Ovary (tissue), 3 donors: ENCODE results near the gene NCKIPSD.

ENCODE experiments used
- EP300 ChIP-seq: sonication (generic); formaldehyde crosslinking; IDR thresholded peaks from one replicate; pipeline ENCODE4 v1.6.1; 2017; ENCODE audit warnings: antibody characterized with exemption
- POLR2A ChIP-seq: fragments of 450-650 bp; IDR thresholded peaks from one replicate; pipeline ENCODE4 v1.6.1; 2017; ENCODE audit warnings: antibody characterized with exemption, mild to moderate bottlenecking, moderate library complexity
- TF ChIP-seq, protein P1 (sequence below), 3 donors: fragments of 450-650 bp in 2 of 3; fragments of 200-600 bp in 1 of 3; IDR thresholded peaks; one replicate each; pipeline versions ENCODE4 v1.5.1 to v1.8.0; 2016 to 2022; ENCODE audit warnings: antibody characterized with exemption in 3 of 3, mild to moderate bottlenecking in 1 of 3
- donor health status: DM: no; HTN: no; CAD: no.

DNA sequence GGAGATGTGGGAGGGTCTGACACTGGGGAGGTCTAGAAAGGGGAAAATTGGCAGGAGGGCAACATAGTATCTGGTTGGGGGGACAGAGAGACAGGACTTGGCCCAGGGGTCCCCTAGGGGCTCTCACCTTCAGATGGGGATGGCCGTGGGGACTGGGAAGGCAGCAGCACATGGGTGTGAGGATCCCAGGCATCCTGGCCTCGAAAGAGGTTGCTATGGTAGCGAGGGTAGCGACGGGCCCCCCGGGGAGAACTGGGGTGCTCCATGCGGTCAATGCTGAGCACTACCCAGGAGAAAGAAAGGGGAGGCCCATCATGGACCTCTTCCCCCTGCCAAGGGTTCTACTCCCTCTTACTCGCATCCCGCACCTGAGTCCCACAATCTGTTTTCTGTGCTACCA, 38.0 kb downstream of the NCKIPSD start:
- TF ChIP-seq, protein P1, sequence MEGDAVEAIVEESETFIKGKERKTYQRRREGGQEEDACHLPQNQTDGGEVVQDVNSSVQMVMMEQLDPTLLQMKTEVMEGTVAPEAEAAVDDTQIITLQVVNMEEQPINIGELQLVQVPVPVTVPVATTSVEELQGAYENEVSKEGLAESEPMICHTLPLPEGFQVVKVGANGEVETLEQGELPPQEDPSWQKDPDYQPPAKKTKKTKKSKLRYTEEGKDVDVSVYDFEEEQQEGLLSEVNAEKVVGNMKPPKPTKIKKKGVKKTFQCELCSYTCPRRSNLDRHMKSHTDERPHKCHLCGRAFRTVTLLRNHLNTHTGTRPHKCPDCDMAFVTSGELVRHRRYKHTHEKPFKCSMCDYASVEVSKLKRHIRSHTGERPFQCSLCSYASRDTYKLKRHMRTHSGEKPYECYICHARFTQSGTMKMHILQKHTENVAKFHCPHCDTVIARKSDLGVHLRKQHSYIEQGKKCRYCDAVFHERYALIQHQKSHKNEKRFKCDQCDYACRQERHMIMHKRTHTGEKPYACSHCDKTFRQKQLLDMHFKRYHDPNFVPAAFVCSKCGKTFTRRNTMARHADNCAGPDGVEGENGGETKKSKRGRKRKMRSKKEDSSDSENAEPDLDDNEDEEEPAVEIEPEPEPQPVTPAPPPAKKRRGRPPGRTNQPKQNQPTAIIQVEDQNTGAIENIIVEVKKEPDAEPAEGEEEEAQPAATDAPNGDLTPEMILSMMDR (IDR thresholded peaks at IDR 0.05), result no peak
- TF ChIP-seq POLR2A, result no peak
- TF ChIP-seq EP300, result no peak
